ENCODE data around the gene NFIB. TPM values are rescaled to one million over a fixed set of nuclear protein-coding genes. Genes with fewer than 3 reads are reported as not detected.

NFIB gene
- total RNA-seq, 1 donor from 2014 or later, result 37.2 TPM

DNA sequence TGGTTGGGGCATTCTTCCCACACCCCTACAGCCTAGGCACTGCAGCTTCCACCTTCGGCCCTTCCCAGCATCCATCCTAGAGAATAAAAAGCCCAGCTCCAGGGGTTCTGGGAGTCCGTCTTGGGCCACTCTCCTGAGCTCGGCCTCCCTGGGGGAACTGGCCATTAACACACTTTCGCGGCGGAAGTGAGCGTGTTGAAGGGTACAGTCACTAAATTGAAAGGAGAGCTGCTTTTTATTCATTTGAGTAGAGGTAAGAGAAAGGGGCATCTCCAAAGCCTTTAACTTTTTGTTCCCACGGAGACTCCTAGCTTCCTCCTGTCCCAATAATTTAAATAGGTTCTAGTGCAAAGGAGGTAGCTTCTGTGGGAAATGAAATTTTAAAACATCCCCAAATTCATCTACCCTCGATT is 31.0 kb upstream of the NFIB start:
- no peak for ATAC-seq

DNA sequence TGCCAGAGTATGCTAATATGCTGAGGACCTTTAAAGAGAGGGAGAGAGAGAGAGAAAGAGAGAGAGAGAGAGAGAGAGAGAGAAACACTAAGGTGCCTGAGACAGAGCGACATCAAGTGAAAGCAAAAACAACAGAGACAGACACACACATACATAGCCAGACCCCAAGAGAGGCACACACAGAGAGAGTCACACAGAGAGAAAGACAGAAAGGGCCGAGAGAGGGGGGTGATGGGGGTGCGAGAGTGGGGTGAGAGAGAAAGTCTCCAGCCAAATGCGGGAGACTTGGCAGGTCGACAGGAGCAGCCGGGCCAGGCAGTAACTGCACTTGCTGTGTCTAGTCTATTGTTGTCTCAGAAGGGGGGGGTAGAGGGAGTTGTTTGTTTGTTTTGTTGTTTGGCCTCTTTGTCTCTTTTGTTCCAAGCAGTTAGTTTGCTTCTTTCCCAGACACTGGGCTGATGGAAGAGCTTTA is 30.1 kb upstream of the NFIB start:
- no peak for ATAC-seq

- no peak for ATAC-seq
These were observed 29.5 kb upstream of the NFIB start for GRCh38 chr9:14343261-14344031.

DNA sequence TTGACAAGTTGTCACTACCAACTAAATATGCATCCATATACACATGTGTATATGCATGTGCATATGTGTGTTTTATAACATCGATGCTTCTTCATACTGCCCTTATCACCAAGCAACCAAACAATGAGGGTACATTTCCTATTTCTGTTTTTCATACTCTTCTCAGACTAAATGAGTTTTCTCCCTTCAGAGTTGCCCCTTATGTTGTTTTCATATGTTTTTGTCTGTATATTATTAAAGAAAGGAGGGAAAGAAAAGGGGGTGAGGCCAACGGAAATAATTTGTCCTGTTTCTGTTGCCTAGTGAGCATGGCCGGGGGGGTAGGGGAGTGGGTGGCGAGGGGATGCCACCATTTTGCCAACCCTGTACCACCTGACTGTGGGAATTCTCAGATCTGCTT is 28.8 kb upstream of the NFIB start:
- ATAC-seq, result no peak

GRCh38 chr9:14341437-14342122 is 27.6 kb upstream of the NFIB start:
- no peak for ATAC-seq

DNA sequence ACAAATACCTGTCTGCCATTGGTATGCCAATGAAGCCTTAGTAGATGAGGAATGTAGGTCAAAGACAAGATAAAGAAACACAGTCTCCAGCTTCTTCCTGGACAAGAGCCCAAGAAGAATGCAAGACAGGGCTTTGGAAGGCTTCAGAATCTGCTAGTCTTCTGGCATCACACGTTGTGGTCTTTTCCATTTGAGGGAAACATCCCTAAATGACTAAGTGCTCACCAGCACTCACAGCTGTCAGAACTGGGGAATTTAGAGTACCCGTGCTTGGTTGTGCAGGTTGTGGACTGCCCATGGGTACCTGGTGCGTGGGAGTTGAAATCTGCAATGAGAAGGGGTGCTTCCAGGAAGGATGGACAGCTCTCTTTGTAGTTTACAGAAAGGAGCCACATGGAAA is 27.1 kb upstream of the NFIB start:
- no peak for ATAC-seq

DNA sequence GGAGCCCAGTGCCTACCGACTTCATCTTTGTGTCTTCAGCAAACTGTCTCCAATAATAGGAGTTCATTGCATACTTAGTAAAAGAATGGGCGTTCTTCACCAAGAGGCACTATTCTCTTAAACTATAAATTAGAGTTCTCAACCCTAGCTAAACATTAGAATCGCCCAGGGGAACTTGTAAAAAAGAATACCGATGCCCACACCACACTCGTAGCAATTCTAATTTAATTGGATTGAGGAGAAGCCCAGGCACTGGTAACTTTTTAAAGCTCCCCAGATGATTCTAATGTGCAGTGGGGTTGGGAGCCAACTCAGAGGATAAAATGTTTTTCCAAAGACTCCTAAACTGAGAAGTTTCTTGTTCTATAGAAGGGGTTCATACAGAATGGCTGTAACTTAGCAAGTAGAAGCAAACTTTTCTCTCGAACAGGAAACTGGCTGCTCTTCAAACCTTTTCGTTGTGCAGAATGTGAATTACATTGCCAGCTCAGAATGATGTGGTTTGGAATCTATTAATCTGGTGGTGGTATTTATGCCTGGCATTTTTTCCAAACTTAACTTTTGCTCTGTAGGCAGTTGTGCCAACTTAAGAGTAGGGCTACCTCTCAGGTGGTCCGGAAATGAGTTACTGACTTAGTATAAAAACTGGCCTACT is 26.4 kb upstream of the NFIB start:
- no peak for ATAC-seq

GRCh38 chr9:14339746-14340145 is 25.8 kb upstream of the NFIB start:
- ATAC-seq, result no peak

- no peak for ATAC-seq
These were observed 23.7 kb upstream of the NFIB start for GRCh38 chr9:14337615-14338014.

GRCh38 chr9:14336244-14336643 is 22.3 kb upstream of the NFIB start:
- ATAC-seq, result no peak

GRCh38 chr9:14331120-14331519 is 17.2 kb upstream of the NFIB start:
- ATAC-seq, result peak; percentile 24

DNA sequence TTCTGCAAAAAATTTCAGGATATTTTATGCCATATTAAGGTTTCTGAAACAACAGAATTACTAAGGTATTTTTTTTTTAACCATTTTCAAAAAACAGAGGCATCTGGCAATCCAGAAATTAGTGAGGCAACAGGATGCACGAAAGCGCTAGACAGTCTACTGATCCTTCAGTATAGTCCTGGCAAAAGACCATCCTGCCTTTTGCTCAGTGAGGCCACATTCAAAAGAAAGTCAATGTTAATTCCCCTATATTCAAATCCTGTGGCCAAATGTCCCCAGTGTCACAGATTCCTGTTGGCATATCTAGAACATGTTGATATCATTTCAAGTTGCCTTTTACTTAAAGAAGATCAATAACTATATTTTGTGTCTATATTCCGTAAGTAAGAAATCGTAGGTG is 13.1 kb upstream of the NFIB start:
- no peak for ATAC-seq

DNA sequence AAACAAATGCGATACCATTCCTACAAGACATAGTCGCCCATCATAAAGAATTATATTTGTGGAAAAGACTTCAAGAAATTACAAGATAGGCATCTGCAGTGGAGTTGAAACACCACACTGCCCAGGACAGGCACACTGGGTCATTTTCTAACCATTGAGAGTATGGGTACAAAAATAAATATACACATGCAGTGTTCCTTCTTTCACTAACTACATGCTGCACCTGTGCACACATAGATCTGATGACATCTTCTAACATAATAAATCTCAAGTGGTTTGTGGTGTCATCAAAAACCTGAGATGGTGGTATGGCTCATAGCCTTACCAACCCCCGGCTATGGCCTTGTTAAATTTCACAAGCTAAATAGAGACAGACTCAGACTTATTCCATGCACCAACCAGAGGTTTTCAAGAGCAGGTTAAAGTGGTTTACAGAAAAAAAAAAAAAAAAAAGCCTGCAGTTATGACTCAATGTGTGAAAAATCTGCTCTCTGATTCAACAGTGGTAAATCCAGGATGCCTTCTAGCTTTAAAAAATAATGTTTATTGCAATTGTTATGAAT is 12.4 kb upstream of the NFIB start:
- peak; percentile 28 for ATAC-seq

- ATAC-seq, result no peak
These were observed 11.2 kb upstream of the NFIB start for GRCh38 chr9:14325147-14325546.

GRCh38 chr9:14323985-14324650 is 10.2 kb upstream of the NFIB start:
- no peak for ATAC-seq

DNA sequence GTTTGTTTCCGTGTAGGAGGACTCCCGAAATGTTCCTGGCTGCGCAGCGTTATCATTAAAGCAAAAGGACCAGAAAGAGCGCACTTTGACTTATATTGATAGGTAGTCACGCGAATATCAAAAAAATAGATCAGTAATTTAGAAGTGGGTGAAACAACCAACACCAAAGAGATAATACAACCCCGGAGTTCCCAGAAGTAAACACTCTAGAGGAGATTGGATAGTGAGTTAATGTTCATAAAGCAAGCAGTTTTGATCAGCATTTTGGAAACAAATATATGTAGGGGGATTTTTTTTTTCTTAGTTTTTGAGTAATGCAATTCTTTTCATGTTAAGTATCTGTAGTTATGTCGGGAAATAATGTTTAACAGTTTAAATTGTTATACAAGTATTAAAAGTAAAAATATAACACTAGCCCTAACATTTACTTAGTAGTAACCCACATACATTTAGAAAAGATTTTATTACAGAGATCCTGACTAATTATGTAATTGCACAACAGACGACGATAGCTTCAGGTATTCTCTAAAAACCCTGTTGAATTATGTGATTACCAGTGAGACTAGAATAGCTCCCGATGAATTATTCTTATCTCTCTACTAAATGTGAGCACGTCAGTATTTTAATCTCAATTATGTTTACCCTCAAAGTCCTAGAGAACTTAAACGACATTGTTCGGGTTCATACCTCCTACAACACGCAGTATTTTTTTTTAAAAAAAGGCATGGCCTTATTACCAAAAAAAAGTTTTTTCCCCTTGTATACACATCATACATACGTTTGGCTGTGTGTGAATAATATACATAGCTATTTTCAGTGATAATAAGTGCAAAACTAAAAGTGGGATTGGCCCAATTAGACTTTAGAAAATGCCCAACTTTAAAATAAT is 9.4 kb upstream of the NFIB start:
- no peak for ATAC-seq

- ATAC-seq, result peak; percentile 95
These were observed 8.5 kb upstream of the NFIB start for GRCh38 chr9:14322211-14323082.

GRCh38 chr9:14321517-14322130 is 7.7 kb upstream of the NFIB start:
- ATAC-seq, result no peak

DNA sequence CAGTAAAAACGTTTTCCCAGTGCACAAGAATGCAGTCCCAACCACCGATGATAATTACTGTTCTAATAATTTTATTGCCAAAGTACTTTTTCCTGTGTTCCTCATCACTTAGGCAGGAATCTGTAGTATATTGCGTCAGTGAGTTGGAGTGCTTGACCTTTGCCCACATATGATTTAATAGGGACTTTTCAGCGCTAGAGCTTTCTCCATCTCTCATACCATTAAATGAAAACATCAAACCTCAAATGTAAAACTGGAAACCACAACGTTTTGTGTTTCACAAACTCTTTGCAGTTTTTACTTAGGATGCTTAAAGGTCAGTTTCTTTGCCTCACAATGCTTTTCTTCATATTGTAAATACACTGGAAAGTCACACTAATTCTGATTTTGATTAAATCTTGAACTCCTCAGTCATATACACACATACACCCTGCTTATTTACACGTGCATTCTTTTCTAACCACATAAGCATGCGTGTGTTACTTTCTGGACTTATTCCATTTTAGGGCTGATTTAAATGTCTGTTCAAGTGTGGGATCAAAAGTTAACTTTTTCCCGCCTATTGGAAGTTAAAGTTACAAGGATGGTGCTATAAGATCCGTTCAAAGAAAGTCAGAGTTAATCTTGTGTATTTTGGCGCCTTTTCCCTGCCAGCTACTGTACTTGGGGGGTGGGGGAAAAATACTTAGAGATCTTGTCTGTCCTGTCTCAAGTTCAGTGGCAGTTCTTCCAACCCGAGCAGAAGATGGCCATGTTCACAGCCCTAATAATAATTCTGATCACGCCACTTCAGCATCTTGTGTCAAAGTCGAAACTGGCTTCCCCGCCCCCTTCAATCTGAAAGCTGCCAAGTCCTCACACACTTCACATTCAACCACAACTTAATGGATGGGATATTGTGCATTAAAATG is 6.6 kb upstream of the NFIB start:
- no peak for ATAC-seq
